Measurements from ENCODE around the gene NFU1.

The NFU1 gene

GRCh38 chr2:69383176-69383812, 53.9 kb downstream of the NFU1 start:
- WGBS, 2 experiments: 87 to 95% methylated on average over 7 of the region's 7 CpGs
- no peaks in the 10 kb centered on the region for H3K27me3 ChIP-seq (ENCODE audit: control insufficient read depth, insufficient read depth, low read length, poor library complexity, severe bottlenecking)
- H3K27ac ChIP-seq (ENCODE audit: insufficient read depth, low read depth, low read length, poor library complexity, severe bottlenecking): no peak overlapping the region
- H3K4me1 ChIP-seq (ENCODE audit: control insufficient read depth, insufficient read depth, low read length): peaks cover 7% of the 10 kb centered on the region
- no peak overlapping the region for H3K4me3 ChIP-seq (ENCODE audit: insufficient read depth, low read depth, low read length)
- no peaks in the 10 kb centered on the region for H3K36me3 ChIP-seq (ENCODE audit: control insufficient read depth, insufficient read depth, low read length)
- no peaks in the 10 kb centered on the region for H3K9me3 ChIP-seq (ENCODE audit: control insufficient read depth, low read length)

GRCh38 chr2:69382547-69382946, 54.7 kb downstream of the NFU1 start:
- Histone ChIP-seq H3K36me3 (ENCODE audit: control insufficient read depth, insufficient read depth, low read length) (no peaks in the 10 kb centered on the region), H3K4me1 (ENCODE audit: control insufficient read depth, insufficient read depth, low read length) (peaks cover 7% of the 10 kb centered on the region), H3K27me3 (ENCODE audit: control insufficient read depth, insufficient read depth, low read length, poor library complexity, severe bottlenecking) (no peaks in the 10 kb centered on the region), H3K27ac (ENCODE audit: insufficient read depth, low read depth, low read length, poor library complexity, severe bottlenecking) (no peak overlapping the region), H3K9me3 (ENCODE audit: control insufficient read depth, low read length) (no peaks in the 10 kb centered on the region), H3K4me3 (ENCODE audit: insufficient read depth, low read depth, low read length) (no peak overlapping the region)
- 91 to 95% methylated on average over 2 of the region's 2 CpGs for WGBS, 2 experiments

GRCh38 chr2:69381337-69381737, 55.9 kb downstream of the NFU1 start:
- H3K4me1 ChIP-seq (ENCODE audit: control insufficient read depth, insufficient read depth, low read length): peaks cover 7% of the 10 kb centered on the region
- no peaks in the 10 kb centered on the region for H3K9me3 ChIP-seq (ENCODE audit: control insufficient read depth, low read length)
- no peaks in the 10 kb centered on the region for H3K36me3 ChIP-seq (ENCODE audit: control insufficient read depth, insufficient read depth, low read length)
- no peak overlapping the region for H3K27ac ChIP-seq (ENCODE audit: insufficient read depth, low read depth, low read length, poor library complexity, severe bottlenecking)
- H3K4me3 ChIP-seq (ENCODE audit: insufficient read depth, low read depth, low read length): no peak overlapping the region
- WGBS, 2 experiments: 89 to 95% methylated on average over 1 of the region's 1 CpG
- H3K27me3 ChIP-seq (ENCODE audit: control insufficient read depth, insufficient read depth, low read length, poor library complexity, severe bottlenecking): no peaks in the 10 kb centered on the region

GRCh38 chr2:69380072-69380917, 56.9 kb downstream of the NFU1 start:
- Histone ChIP-seq H3K27me3 (ENCODE audit: control insufficient read depth, insufficient read depth, low read length, poor library complexity, severe bottlenecking) (no peaks in the 10 kb centered on the region), H3K4me3 (ENCODE audit: insufficient read depth, low read depth, low read length) (no peak overlapping the region), H3K36me3 (ENCODE audit: control insufficient read depth, insufficient read depth, low read length) (no peaks in the 10 kb centered on the region), H3K27ac (ENCODE audit: insufficient read depth, low read depth, low read length, poor library complexity, severe bottlenecking) (no peak overlapping the region), H3K4me1 (ENCODE audit: control insufficient read depth, insufficient read depth, low read length) (no peaks in the 10 kb centered on the region), H3K9me3 (ENCODE audit: control insufficient read depth, low read length) (no peaks in the 10 kb centered on the region)
- WGBS, 2 experiments: 94 to 96% methylated on average over 11 to 12 of the region's 12 CpGs

DNA sequence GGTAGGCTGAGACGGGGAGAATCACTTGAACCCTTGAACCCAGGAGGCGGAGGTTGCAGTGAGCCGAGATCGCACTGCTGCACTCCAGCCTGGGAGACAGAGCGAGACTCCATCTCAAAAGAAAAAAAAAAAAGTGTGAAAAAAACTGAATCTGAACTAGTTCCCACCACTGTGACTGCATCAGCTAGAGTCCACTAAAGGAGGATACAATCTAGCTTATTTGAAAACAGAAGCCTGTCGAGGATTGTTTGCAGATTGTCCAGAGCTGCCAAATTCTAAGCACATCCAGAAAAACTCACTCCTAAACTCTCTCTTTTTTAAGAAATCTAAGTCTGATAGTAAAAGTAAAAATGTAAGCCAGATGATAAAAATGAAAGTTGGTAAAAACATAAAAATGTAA, 60.8 kb downstream of the NFU1 start:
- Histone ChIP-seq H3K9me3 (ENCODE audit: control insufficient read depth, low read length) (no peaks in the 10 kb centered on the region), H3K27me3 (ENCODE audit: control insufficient read depth, insufficient read depth, low read length, poor library complexity, severe bottlenecking) (no peaks in the 10 kb centered on the region), H3K36me3 (ENCODE audit: control insufficient read depth, insufficient read depth, low read length) (peaks cover 8% of the 10 kb centered on the region), H3K4me3 (ENCODE audit: insufficient read depth, low read depth, low read length) (no peak overlapping the region), H3K4me1 (ENCODE audit: control insufficient read depth, insufficient read depth, low read length) (no peaks in the 10 kb centered on the region), H3K27ac (ENCODE audit: insufficient read depth, low read depth, low read length, poor library complexity, severe bottlenecking) (no peak overlapping the region)
- WGBS, 2 experiments: 92 to 93% methylated on average over 6 of the region's 6 CpGs

DNA sequence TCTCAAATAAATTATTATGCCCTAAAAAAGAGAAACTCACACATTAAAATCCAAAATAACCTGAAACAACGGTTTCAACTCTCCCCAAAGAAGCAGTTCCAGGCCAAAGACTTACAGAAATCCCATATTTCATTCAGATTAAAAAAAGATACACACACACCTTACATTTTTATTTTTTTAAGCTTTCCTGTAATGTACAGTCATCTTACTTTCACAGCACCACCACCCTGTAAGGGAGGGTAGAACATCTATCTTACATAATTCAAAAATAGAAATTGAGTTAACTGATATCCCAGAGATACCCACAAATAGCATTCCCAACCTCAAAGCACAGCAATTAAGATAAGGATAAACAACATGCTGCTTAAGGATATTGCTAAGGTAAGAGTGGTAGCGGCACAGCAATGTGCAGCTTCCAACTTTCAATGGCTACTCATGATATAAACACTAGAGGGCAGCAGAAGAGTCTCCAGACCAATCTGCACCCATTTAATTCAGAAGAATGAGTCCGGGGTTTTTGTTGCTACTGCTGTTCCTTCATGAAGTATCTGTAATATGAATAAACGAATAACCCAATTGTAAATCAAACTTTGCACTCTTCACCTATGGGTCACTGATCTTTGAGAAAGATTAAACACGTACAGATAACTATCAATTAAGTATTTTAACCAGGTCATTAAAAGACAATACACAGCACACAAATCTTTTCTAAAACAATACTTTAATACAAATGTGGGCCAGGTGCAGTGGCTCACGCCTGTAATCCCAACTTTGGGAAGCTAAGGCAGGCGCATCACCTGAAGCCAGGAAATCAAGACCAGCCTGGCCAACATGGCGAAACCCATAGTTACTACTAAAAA, 61.5 kb downstream of the NFU1 start:
- no peak overlapping the region for H3K4me3 ChIP-seq (ENCODE audit: insufficient read depth, low read depth, low read length)
- whole genome bisulfite sequencing, 2 experiments: 90 to 94% methylated on average over 6 to 7 of the region's 8 CpGs
- H3K27me3 ChIP-seq (ENCODE audit: control insufficient read depth, insufficient read depth, low read length, poor library complexity, severe bottlenecking): no peaks in the 10 kb centered on the region
- no peak overlapping the region for H3K27ac ChIP-seq (ENCODE audit: insufficient read depth, low read depth, low read length, poor library complexity, severe bottlenecking)
- H3K9me3 ChIP-seq (ENCODE audit: control insufficient read depth, low read length): no peaks in the 10 kb centered on the region
- no peaks in the 10 kb centered on the region for H3K4me1 ChIP-seq (ENCODE audit: control insufficient read depth, insufficient read depth, low read length)
- peaks cover 9% of the 10 kb centered on the region for H3K36me3 ChIP-seq (ENCODE audit: control insufficient read depth, insufficient read depth, low read length)

GRCh38 chr2:69372767-69373166, 64.5 kb downstream of the NFU1 start:
- Histone ChIP-seq H3K4me3 (ENCODE audit: insufficient read depth, low read depth, low read length) (no peak overlapping the region), H3K36me3 (ENCODE audit: control insufficient read depth, insufficient read depth, low read length) (peaks cover 32% of the 10 kb centered on the region), H3K9me3 (ENCODE audit: control insufficient read depth, low read length) (no peaks in the 10 kb centered on the region), H3K27me3 (ENCODE audit: control insufficient read depth, insufficient read depth, low read length, poor library complexity, severe bottlenecking) (no peaks in the 10 kb centered on the region), H3K27ac (ENCODE audit: insufficient read depth, low read depth, low read length, poor library complexity, severe bottlenecking) (no peak overlapping the region), H3K4me1 (ENCODE audit: control insufficient read depth, insufficient read depth, low read length) (no peaks in the 10 kb centered on the region)

DNA sequence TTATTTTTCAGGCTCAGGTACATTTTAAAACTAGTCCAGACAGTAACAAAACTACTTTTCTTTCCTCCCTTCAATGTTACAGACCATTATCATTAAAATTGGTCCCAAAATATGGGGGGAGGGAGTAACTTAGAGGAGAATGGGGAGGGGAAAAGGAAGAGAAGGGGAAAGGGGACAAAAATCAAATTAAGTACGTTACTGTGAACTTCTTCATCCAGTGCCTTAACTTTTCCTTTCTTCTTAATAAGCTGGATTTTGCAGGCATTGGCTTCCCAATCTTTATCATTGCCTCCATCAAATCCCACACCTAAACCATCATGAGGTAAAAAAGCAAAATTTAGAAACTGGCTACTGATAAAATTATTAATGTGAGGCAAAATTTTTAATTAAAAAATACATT, 67.4 kb downstream of the NFU1 start:
- Histone ChIP-seq H3K4me3 (ENCODE audit: insufficient read depth, low read depth, low read length) (no peak overlapping the region), H3K27me3 (ENCODE audit: control insufficient read depth, insufficient read depth, low read length, poor library complexity, severe bottlenecking) (no peaks in the 10 kb centered on the region), H3K27ac (ENCODE audit: insufficient read depth, low read depth, low read length, poor library complexity, severe bottlenecking) (no peak overlapping the region), H3K9me3 (ENCODE audit: control insufficient read depth, low read length) (no peaks in the 10 kb centered on the region), H3K36me3 (ENCODE audit: control insufficient read depth, insufficient read depth, low read length) (peaks cover 32% of the 10 kb centered on the region), H3K4me1 (ENCODE audit: control insufficient read depth, insufficient read depth, low read length) (no peaks in the 10 kb centered on the region)
- WGBS, 2 experiments: 92 to 95% methylated on average over 1 of the region's 1 CpG

GRCh38 chr2:69368588-69368987, 68.6 kb downstream of the NFU1 start:
- H3K4me3 ChIP-seq (ENCODE audit: insufficient read depth, low read depth, low read length): no peak overlapping the region
- H3K36me3 ChIP-seq (ENCODE audit: control insufficient read depth, insufficient read depth, low read length): peaks cover 32% of the 10 kb centered on the region
- no peaks in the 10 kb centered on the region for H3K9me3 ChIP-seq (ENCODE audit: control insufficient read depth, low read length)
- 94% methylated on average over 7 of the region's 7 CpGs for WGBS, 2 experiments
- no peaks in the 10 kb centered on the region for H3K4me1 ChIP-seq (ENCODE audit: control insufficient read depth, insufficient read depth, low read length)
- no peak overlapping the region for H3K27ac ChIP-seq (ENCODE audit: insufficient read depth, low read depth, low read length, poor library complexity, severe bottlenecking)
- H3K27me3 ChIP-seq (ENCODE audit: control insufficient read depth, insufficient read depth, low read length, poor library complexity, severe bottlenecking): no peaks in the 10 kb centered on the region

- Histone ChIP-seq H3K27me3 (ENCODE audit: control insufficient read depth, insufficient read depth, low read length, poor library complexity, severe bottlenecking) (no peaks in the 10 kb centered on the region), H3K9me3 (ENCODE audit: control insufficient read depth, low read length) (no peaks in the 10 kb centered on the region), H3K4me3 (ENCODE audit: insufficient read depth, low read depth, low read length) (no peak overlapping the region), H3K27ac (ENCODE audit: insufficient read depth, low read depth, low read length, poor library complexity, severe bottlenecking) (no peak overlapping the region), H3K36me3 (ENCODE audit: control insufficient read depth, insufficient read depth, low read length) (peaks cover 32% of the 10 kb centered on the region), H3K4me1 (ENCODE audit: control insufficient read depth, insufficient read depth, low read length) (no peaks in the 10 kb centered on the region)
Observed at GRCh38 chr2:69359371-69359770, 77.9 kb downstream of the NFU1 start.

Measured in ectodermal cell (in vitro differentiated cells).